ENCODE results near the gene KIAA2012. TPM values are rescaled to one million over a fixed set of nuclear protein-coding genes. Genes with fewer than 3 reads are reported as not detected.

The KIAA2012 gene
- polyA plus RNA-seq, 1 donor (not counting 4 experiments of a cell fraction or from before 2014, with no cell fraction given): not detected

DNA sequence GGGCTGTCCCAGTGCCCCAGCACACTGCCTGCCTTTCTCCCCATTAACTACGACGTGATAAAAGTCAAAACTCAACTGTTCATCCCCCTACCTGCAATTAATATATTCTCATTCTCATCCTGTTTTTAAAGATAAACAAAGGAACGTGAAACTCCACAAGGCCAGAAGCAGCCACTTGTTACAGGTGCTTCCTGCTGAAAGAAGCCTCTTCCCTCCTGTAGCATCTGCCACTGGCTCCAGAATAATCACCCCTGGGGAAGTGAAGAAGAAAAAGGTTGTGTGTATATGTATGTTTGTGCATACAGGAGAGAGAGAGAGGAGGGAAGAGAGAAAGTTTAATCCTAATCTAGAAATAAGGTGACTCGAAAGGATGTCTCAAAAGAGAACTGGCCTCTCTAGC lies 27.1 kb downstream of the KIAA2012 start:
- Histone ChIP-seq H3K27me3 (ENCODE audit: control insufficient read depth, extremely low read depth, insufficient read depth, low read length) (no peaks in the 10 kb centered on the region), H3K79me2 (ENCODE audit: control insufficient read depth, insufficient read depth, low read length) (no peaks in the 10 kb centered on the region), H3K9ac (ENCODE audit: control insufficient read depth, extremely low read depth, insufficient read depth, low read length) (no peak overlapping the region), H3K9me3 (ENCODE audit: control insufficient read depth, low read depth, low read length) (no peaks in the 10 kb centered on the region), H4K20me1 (ENCODE audit: control insufficient read depth, extremely low read depth, insufficient read depth, low read length) (no peaks in the 10 kb centered on the region), H3K36me3 (ENCODE audit: control insufficient read depth in 2 of 2, extremely low read depth in 1 of 2, insufficient read depth in 2 of 2, low read length in 2 of 2) (no peaks in the 10 kb centered on the region), H2AFZ (ENCODE audit: control insufficient read depth, low read length) (no peak overlapping the region), H3K4me1 (ENCODE audit: control insufficient read depth, extremely low read depth, insufficient read depth, low read length) (no peaks in the 10 kb centered on the region), H3K27ac (ENCODE audit: control insufficient read depth, insufficient read depth, low read length) (no peak overlapping the region), H3K4me2 (ENCODE audit: control insufficient read depth, extremely low read depth, insufficient read depth, low read depth, low read length) (no peak overlapping the region), H3K4me3 (ENCODE audit: control insufficient read depth in 2 of 3, extremely low read depth in 1 of 3, insufficient read depth in 2 of 3, low read depth in 1 of 3, low read length in 3 of 3) (no peak overlapping the region), H3K9me1 (ENCODE audit: control insufficient read depth, extremely low read depth, insufficient read depth, low read length) (no peaks in the 10 kb centered on the region)
- TF ChIP-seq CTCF (optimal IDR thresholded peaks at IDR 0.05 in 1 of 3, IDR thresholded peaks at IDR 0.05 in 1 of 3, conservative IDR thresholded peaks at IDR 0.05 in 1 of 3; ENCODE audit: extremely low read depth in 1 of 3, insufficient read depth in 2 of 3, low read length in 3 of 3): no peak
- no peak for TF ChIP-seq EZH2 (IDR thresholded peaks at IDR 0.05; ENCODE audit: low read length)
- FAIRE-seq (no peak), DNase-seq (ENCODE audit: low read depth, low spot score) (no peak)
- dilution Hi-C loops (cut with MboI; ENCODE audit: extremely low pct_ligation_motif_present, low sequenced_read_pairs): no loop called here

- no peaks in the 10 kb centered on the region for H3K36me3 ChIP-seq (ENCODE audit: control insufficient read depth in 2 of 2, extremely low read depth in 1 of 2, insufficient read depth in 2 of 2, low read length in 2 of 2)
- H3K4me3 ChIP-seq (ENCODE audit: control insufficient read depth in 2 of 3, extremely low read depth in 1 of 3, insufficient read depth in 2 of 3, low read depth in 1 of 3, low read length in 3 of 3): no peak overlapping the region
- no peaks in the 10 kb centered on the region for H3K9me3 ChIP-seq (ENCODE audit: control insufficient read depth, low read depth, low read length)
- DNase-seq (ENCODE audit: low read depth, low spot score) (no peak), FAIRE-seq (no peak)
- H3K27ac ChIP-seq (ENCODE audit: control insufficient read depth, insufficient read depth, low read length): no peak overlapping the region
- H4K20me1 ChIP-seq (ENCODE audit: control insufficient read depth, extremely low read depth, insufficient read depth, low read length): no peaks in the 10 kb centered on the region
- dilution Hi-C loops (cut with MboI; ENCODE audit: extremely low pct_ligation_motif_present, low sequenced_read_pairs): no loop called here
- H3K4me2 ChIP-seq (ENCODE audit: control insufficient read depth, extremely low read depth, insufficient read depth, low read depth, low read length): no peak overlapping the region
- no peaks in the 10 kb centered on the region for H3K79me2 ChIP-seq (ENCODE audit: control insufficient read depth, insufficient read depth, low read length)
- H3K9ac ChIP-seq (ENCODE audit: control insufficient read depth, extremely low read depth, insufficient read depth, low read length): no peak overlapping the region
- H2AFZ ChIP-seq (ENCODE audit: control insufficient read depth, low read length): no peak overlapping the region
- TF ChIP-seq EZH2 (IDR thresholded peaks at IDR 0.05; ENCODE audit: low read length) (no peak), CTCF (optimal IDR thresholded peaks at IDR 0.05 in 1 of 3, IDR thresholded peaks at IDR 0.05 in 1 of 3, conservative IDR thresholded peaks at IDR 0.05 in 1 of 3; ENCODE audit: extremely low read depth in 1 of 3, insufficient read depth in 2 of 3, low read length in 3 of 3) (no peak)
- H3K4me1 ChIP-seq (ENCODE audit: control insufficient read depth, extremely low read depth, insufficient read depth, low read length): no peaks in the 10 kb centered on the region
- H3K9me1 ChIP-seq (ENCODE audit: control insufficient read depth, extremely low read depth, insufficient read depth, low read length): no peaks in the 10 kb centered on the region
- no peaks in the 10 kb centered on the region for H3K27me3 ChIP-seq (ENCODE audit: control insufficient read depth, extremely low read depth, insufficient read depth, low read length)
These were observed 28.0 kb downstream of the KIAA2012 start for GRCh38 chr2:202101026-202101579.
